Measurements from ENCODE around the gene PRKCH.

GRCh38 chr14:61438497-61438859 is 117.1 kb downstream of the PRKCH start:
- no peak for TF ChIP-seq CTCF (IDR thresholded peaks at IDR 0.05)
- no peak for TF ChIP-seq POLR2AphosphoS5 (IDR thresholded peaks at IDR 0.05)
- TF ChIP-seq POLR2A (IDR thresholded peaks at IDR 0.05) = no peak

Data from breast epithelium (tissue), 3 donors.